ENCODE data around the gene LCN1. TPM values are rescaled to one million over a fixed set of nuclear protein-coding genes. Genes with fewer than 3 reads are reported as not detected.
A peak's percentile ranks its signal among the peaks of the same experiment; 100 is the strongest.

LCN1 gene
- total RNA-seq, 1 donor from 2014 or later: 0.60 TPM

DNA sequence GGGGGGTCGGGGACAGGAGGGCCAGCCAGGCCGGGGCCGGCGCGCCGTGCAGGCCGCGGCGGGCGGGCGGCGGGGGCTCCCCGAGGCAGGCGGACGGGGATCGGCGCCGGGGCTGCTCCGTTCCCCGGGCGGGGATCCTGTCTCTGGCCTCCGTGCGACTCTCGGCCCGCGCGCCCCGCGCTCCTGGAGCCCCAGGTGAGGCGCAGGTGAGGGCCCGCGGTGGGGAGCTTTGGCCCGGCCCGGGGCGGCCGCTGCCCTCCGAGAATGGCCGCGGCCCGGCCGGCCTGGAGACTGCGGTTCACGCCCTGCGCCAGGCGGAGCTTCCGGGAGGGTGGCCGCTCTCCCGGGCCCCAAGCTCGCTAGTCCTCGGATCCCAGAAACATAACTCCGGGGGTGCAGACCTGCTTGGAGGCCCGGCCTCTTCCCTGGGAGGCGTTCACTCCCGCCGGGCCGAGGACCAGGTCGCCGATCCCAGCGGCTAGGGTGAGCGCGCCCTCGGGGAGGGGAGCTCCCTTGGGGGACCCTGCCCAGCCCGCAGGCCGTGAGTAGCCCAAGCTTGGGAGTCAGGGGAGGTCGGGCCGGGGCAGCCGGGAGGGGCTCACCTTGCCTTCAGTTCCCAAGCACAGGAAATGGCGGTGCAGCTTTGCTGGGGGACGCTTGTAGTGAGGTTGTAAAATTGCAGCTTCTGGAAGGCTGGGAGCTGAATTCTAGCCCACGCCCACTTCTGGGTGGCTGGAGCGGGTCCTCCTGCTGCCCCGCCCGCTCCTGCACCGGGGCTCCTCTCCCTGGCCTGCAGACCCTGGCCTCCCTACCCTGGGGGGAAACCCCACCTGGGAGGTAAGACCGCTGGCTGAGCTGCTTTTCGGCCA, 40.9 kb upstream of the LCN1 start:
- Mint-ChIP-seq H3K4me3 (ENCODE audit: unreplicated experiment) (peak overlapping the region; percentile 63), H3K36me3 (ENCODE audit: low read depth) (peaks cover 4% of the 10 kb centered on the region), H3K27ac (ENCODE audit: unreplicated experiment) (no peak overlapping the region), H3K9me3 (ENCODE audit: low read depth) (no peaks in the 10 kb centered on the region), H3K4me1 (ENCODE audit: low read depth) (peaks cover 12% of the 10 kb centered on the region), H3K27me3 (ENCODE audit: low read depth) (peaks cover 3% of the 10 kb centered on the region)
- DNase-seq (ENCODE audit: low spot score): no peak
- TF ChIP-seq, protein P1, sequence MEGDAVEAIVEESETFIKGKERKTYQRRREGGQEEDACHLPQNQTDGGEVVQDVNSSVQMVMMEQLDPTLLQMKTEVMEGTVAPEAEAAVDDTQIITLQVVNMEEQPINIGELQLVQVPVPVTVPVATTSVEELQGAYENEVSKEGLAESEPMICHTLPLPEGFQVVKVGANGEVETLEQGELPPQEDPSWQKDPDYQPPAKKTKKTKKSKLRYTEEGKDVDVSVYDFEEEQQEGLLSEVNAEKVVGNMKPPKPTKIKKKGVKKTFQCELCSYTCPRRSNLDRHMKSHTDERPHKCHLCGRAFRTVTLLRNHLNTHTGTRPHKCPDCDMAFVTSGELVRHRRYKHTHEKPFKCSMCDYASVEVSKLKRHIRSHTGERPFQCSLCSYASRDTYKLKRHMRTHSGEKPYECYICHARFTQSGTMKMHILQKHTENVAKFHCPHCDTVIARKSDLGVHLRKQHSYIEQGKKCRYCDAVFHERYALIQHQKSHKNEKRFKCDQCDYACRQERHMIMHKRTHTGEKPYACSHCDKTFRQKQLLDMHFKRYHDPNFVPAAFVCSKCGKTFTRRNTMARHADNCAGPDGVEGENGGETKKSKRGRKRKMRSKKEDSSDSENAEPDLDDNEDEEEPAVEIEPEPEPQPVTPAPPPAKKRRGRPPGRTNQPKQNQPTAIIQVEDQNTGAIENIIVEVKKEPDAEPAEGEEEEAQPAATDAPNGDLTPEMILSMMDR (IDR thresholded peaks at IDR 0.05): peak; percentile 8

- H3K27me3 Mint-ChIP-seq (ENCODE audit: low read depth): no peaks in the 10 kb centered on the region
- DNase-seq (ENCODE audit: low spot score): no peak
- no peaks in the 10 kb centered on the region for H3K9me3 Mint-ChIP-seq (ENCODE audit: low read depth)
- peaks cover 8% of the 10 kb centered on the region for H3K4me1 Mint-ChIP-seq (ENCODE audit: low read depth)
- no peak overlapping the region for H3K27ac Mint-ChIP-seq (ENCODE audit: unreplicated experiment)
- peaks cover 6% of the 10 kb centered on the region for H3K36me3 Mint-ChIP-seq (ENCODE audit: low read depth)
- TF ChIP-seq, protein P1 (IDR thresholded peaks at IDR 0.05): no peak
- peak overlapping the region; percentile 63 for H3K4me3 Mint-ChIP-seq (ENCODE audit: unreplicated experiment)
These were observed 40.3 kb upstream of the LCN1 start for GRCh38 chr9:135480940-135481310.

- Mint-ChIP-seq H3K36me3 (ENCODE audit: low read depth) (peaks cover 7% of the 10 kb centered on the region), H3K4me3 (ENCODE audit: unreplicated experiment) (no peak overlapping the region), H3K27ac (ENCODE audit: unreplicated experiment) (no peak overlapping the region), H3K27me3 (ENCODE audit: low read depth) (no peaks in the 10 kb centered on the region), H3K9me3 (ENCODE audit: low read depth) (no peaks in the 10 kb centered on the region), H3K4me1 (ENCODE audit: low read depth) (peaks cover 8% of the 10 kb centered on the region)
- no peak for DNase-seq (ENCODE audit: low spot score)
- TF ChIP-seq, protein P1 (IDR thresholded peaks at IDR 0.05): no peak
These were observed 39.1 kb upstream of the LCN1 start for GRCh38 chr9:135482015-135482754.

DNA sequence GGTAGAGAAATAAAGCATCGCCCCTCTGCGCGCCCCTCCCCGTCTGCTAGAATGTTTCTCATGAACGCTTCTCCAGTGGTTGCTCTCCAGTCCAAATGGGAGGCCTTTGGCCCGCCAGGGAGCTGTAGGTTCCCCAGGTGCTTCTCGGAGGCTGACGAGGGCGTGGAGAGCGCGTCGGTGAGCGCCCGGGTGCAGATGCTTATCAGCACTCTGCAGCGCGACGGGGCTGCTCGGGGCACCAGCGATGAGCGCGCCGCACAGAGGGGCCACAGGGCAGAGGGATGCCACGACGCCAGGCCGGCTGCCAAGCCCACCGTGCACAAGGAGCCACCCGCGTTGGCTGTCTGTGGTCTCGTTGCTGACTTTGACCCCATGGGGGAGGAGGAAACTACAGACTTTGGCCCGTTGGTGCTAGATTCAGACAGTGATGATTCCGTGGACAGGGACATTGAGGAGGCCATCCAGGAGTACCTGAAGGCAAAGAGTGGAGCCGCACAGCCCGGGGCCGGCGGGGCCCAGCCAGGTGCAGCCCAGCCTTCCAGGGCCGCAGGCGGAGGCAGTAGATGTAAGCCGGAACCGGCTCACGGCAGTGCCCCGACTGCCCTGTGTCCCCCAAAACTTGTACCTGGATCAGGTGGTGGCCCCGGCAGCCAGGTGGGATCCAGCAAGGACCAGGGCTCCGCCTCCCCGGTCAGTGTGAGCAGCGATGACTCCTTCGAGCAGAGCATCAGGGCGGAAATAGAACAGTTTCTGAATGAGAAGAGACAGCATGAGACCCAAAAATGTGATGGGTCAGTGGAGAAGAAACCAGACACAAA, 36.6 kb upstream of the LCN1 start:
- H3K27ac Mint-ChIP-seq (ENCODE audit: unreplicated experiment): no peak overlapping the region
- H3K4me1 Mint-ChIP-seq (ENCODE audit: low read depth): peaks cover 5% of the 10 kb centered on the region
- no peaks in the 10 kb centered on the region for H3K9me3 Mint-ChIP-seq (ENCODE audit: low read depth)
- TF ChIP-seq, protein P1 (IDR thresholded peaks at IDR 0.05): no peak
- DNase-seq (ENCODE audit: low spot score): no peak
- no peak overlapping the region for H3K4me3 Mint-ChIP-seq (ENCODE audit: unreplicated experiment)
- peaks cover 15% of the 10 kb centered on the region for H3K36me3 Mint-ChIP-seq (ENCODE audit: low read depth)
- H3K27me3 Mint-ChIP-seq (ENCODE audit: low read depth): no peaks in the 10 kb centered on the region

- TF ChIP-seq, protein P1 (IDR thresholded peaks at IDR 0.05): no peak
- Mint-ChIP-seq H3K36me3 (ENCODE audit: low read depth) (peaks cover 15% of the 10 kb centered on the region), H3K27me3 (ENCODE audit: low read depth) (no peaks in the 10 kb centered on the region), H3K4me3 (ENCODE audit: unreplicated experiment) (no peak overlapping the region), H3K27ac (ENCODE audit: unreplicated experiment) (no peak overlapping the region), H3K4me1 (ENCODE audit: low read depth) (peaks cover 5% of the 10 kb centered on the region), H3K9me3 (ENCODE audit: low read depth) (no peaks in the 10 kb centered on the region)
- DNase-seq (ENCODE audit: low spot score): no peak
These were observed 35.9 kb upstream of the LCN1 start for GRCh38 chr9:135485385-135485784.

Measured in chondrocyte (in vitro differentiated cells).